Esophagus squamous epithelium (tissue), 5 donors: ENCODE measurements around the gene HUS1. TPM values are rescaled to one million over a fixed set of nuclear protein-coding genes. Genes with fewer than 3 reads are reported as not detected.

Source experiments
- DNase-seq: peaks from one replicate; lab custom pipeline; 2025; lab: John Stamatoyannopoulos, UW
- H3K27ac ChIP-seq, 4 donors: fragments of 200-600 bp; sonication (generic); one replicate each; pipeline ENCODE4 v1.5.1; 2016 to 2019; ENCODE audit warnings: mild to moderate bottlenecking in 1 of 4
- H3K27me3 ChIP-seq, 4 donors: fragments of 200-600 bp; sonication (generic); 1 replicate in 3 of 4; 2 replicates in 1 of 4; pipeline versions ENCODE4 v1.5.1 to v1.6.0; 2017 to 2021; ENCODE audit warnings: antibody characterized with exemption in 1 of 4
- H3K36me3 ChIP-seq, 3 donors: fragments of 200-600 bp; sonication (generic); one replicate each; pipeline ENCODE4 v1.5.1; 2016 to 2019
- H3K4me1 ChIP-seq, 3 donors: fragments of 200-600 bp; sonication (generic); one replicate each; pipeline ENCODE4 v1.5.1; 2017 to 2019
- H3K4me3 ChIP-seq, 4 donors: fragments of 200-600 bp; sonication (generic); 1 replicate in 3 of 4; 2 replicates in 1 of 4; pipeline ENCODE4 v1.5.1; 2016 to 2019; ENCODE audit warnings: mild to moderate bottlenecking in 2 of 4, moderate library complexity in 1 of 4
- H3K9me3 ChIP-seq, 3 donors: fragments of 200-600 bp; sonication (generic); one replicate each; pipeline ENCODE4 v1.5.1; 2016 to 2019
- POLR2A ChIP-seq, 4 donors: fragments of 450-650 bp; IDR thresholded peaks; one replicate each; pipeline ENCODE4 v1.6.1; 2017; ENCODE audit warnings: antibody characterized with exemption in 4 of 4, mild to moderate bottlenecking in 4 of 4, moderate library complexity in 3 of 4
- WGBS, 2 donors: methylation state at CpG; one replicate each; pipeline ENCODE4 v1.1.5; 2018; 5-methylcytosine and 5-hydroxymethylcytosine counted together
- intact Hi-C: fragments of 100-400 bp; cut with DNase I; formaldehyde crosslinking; loops from one replicate; pipeline ENCODE4 v1.15.0; 2022
- total RNA-seq, 4 donors: library from RNA; depleted of rRNA; stranded (reverse); fragments of >200 nt; gene quantifications; one replicate each; pipeline ENCODE4 v1.1.0, GENCODE V29; 2016
- TF ChIP-seq, protein P1 (sequence below), 6 experiments: fragments of 450-650 bp in 4 of 6; fragments of 200-600 bp in 2 of 6; sonication (generic) in 2 of 6; IDR thresholded peaks; one replicate each; pipeline ENCODE4 v1.5.1; 2016 to 2019; ENCODE audit warnings: antibody characterized with exemption in 6 of 6, mild to moderate bottlenecking in 4 of 6, moderate library complexity in 4 of 6
- donor health status: DM: yes; HTN: yes; CAD: no.

Gene HUS1
- total RNA-seq, 4 donors from 2014 or later, result 15.2 to 31.6 (median 24.0) TPM

- Histone ChIP-seq H3K4me3 (no peak overlapping the region), H3K27ac (no peak overlapping the region), H3K4me1 (no peaks in the 10 kb centered on the region), H3K9me3 (no peaks in the 10 kb centered on the region), H3K36me3 (no peaks in the 10 kb centered on the region), H3K27me3 (peaks cover 0 to 10% (median 0%) of the 10 kb centered on the region in 4 donors)
- TF ChIP-seq POLR2A (IDR thresholded peaks at IDR 0.05), result no peak
- TF ChIP-seq, protein P1, sequence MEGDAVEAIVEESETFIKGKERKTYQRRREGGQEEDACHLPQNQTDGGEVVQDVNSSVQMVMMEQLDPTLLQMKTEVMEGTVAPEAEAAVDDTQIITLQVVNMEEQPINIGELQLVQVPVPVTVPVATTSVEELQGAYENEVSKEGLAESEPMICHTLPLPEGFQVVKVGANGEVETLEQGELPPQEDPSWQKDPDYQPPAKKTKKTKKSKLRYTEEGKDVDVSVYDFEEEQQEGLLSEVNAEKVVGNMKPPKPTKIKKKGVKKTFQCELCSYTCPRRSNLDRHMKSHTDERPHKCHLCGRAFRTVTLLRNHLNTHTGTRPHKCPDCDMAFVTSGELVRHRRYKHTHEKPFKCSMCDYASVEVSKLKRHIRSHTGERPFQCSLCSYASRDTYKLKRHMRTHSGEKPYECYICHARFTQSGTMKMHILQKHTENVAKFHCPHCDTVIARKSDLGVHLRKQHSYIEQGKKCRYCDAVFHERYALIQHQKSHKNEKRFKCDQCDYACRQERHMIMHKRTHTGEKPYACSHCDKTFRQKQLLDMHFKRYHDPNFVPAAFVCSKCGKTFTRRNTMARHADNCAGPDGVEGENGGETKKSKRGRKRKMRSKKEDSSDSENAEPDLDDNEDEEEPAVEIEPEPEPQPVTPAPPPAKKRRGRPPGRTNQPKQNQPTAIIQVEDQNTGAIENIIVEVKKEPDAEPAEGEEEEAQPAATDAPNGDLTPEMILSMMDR (IDR thresholded peaks at IDR 0.05), result no peak
- no peak for DNase-seq
- intact Hi-C loops, result no loop called here
Observed at GRCh38 chr7:48016641-48017040, 37.2 kb upstream of the HUS1 start.

GRCh38 chr7:48011951-48012350 is 32.5 kb upstream of the HUS1 start:
- no peak for DNase-seq
- Histone ChIP-seq H3K9me3 (no peaks in the 10 kb centered on the region), H3K4me1 (no peaks in the 10 kb centered on the region), H3K4me3 (no peak overlapping the region), H3K36me3 (no peaks in the 10 kb centered on the region), H3K27me3 (peaks cover 0 to 6% (median 0%) of the 10 kb centered on the region in 4 donors), H3K27ac (no peak overlapping the region)
- WGBS, 2 donors, result 68% methylated on average over 3 of the region's 3 CpGs
- intact Hi-C loops, result no loop called here
- TF ChIP-seq, protein P1 (IDR thresholded peaks at IDR 0.05), result no peak
- TF ChIP-seq POLR2A (IDR thresholded peaks at IDR 0.05), result no peak

GRCh38 chr7:48011323-48011722 is 31.9 kb upstream of the HUS1 start:
- no peak overlapping the region for H3K4me3 ChIP-seq
- WGBS, 2 donors, result 66 to 71% methylated on average over 2 of the region's 2 CpGs
- H3K27ac ChIP-seq, result no peak overlapping the region
- intact Hi-C loops, result no loop called here
- peaks cover 0 to 12% (median 0%) of the 10 kb centered on the region in 4 donors for H3K27me3 ChIP-seq
- DNase-seq, result no peak
- H3K9me3 ChIP-seq, result no peaks in the 10 kb centered on the region
- TF ChIP-seq POLR2A (IDR thresholded peaks at IDR 0.05), result no peak
- TF ChIP-seq, protein P1 (IDR thresholded peaks at IDR 0.05), result no peak
- no peaks in the 10 kb centered on the region for H3K36me3 ChIP-seq
- H3K4me1 ChIP-seq, result no peaks in the 10 kb centered on the region

- no peaks in the 10 kb centered on the region for H3K4me1 ChIP-seq
- TF ChIP-seq, protein P1 (IDR thresholded peaks at IDR 0.05), result no peak
- no peak for TF ChIP-seq POLR2A (IDR thresholded peaks at IDR 0.05)
- no peak for DNase-seq
- peaks cover 0 to 12% (median 0%) of the 10 kb centered on the region in 4 donors for H3K27me3 ChIP-seq
- H3K27ac ChIP-seq, result no peak overlapping the region
- H3K4me3 ChIP-seq, result no peak overlapping the region
- H3K36me3 ChIP-seq, result no peaks in the 10 kb centered on the region
- H3K9me3 ChIP-seq, result no peaks in the 10 kb centered on the region
- intact Hi-C loops, result no loop called here
- 89 to 91% methylated on average over 4 of the region's 4 CpGs for WGBS, 2 donors
Observed at GRCh38 chr7:48009954-48010353, 30.5 kb upstream of the HUS1 start.

DNA sequence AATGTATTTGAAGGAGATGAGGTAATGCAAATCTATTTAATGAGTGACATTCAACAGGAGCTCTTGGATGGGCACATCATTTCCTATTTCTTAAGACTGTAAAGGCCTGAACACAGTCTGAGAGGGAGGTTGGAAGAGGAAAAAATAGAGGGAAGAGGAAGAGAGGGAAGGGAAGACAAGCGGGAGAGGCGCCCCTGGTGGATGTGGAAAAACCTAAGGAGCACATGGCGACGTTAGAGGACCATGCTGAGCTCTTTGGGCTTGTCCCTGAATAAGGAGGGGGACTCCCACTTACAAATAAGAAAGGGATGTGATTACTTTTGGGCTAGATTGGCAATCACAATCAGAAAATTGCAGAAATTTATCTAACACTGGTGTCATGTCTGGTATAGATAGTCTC is 29.8 kb upstream of the HUS1 start:
- intact Hi-C loops, result no loop called here
- DNase-seq, result no peak
- no peak overlapping the region for H3K4me3 ChIP-seq
- TF ChIP-seq, protein P1 (IDR thresholded peaks at IDR 0.05), result no peak
- no peak for TF ChIP-seq POLR2A (IDR thresholded peaks at IDR 0.05)
- 79 to 89% methylated on average over 4 of the region's 4 CpGs for WGBS, 2 donors
- no peaks in the 10 kb centered on the region for H3K36me3 ChIP-seq
- no peaks in the 10 kb centered on the region for H3K9me3 ChIP-seq
- H3K27me3 ChIP-seq, result peaks cover 0 to 17% (median 0%) of the 10 kb centered on the region in 4 donors
- no peaks in the 10 kb centered on the region for H3K4me1 ChIP-seq
- no peak overlapping the region for H3K27ac ChIP-seq
